Measurements from ENCODE around the gene IL20RB. TPM values are rescaled to one million over a fixed set of nuclear protein-coding genes. Genes with fewer than 3 reads are reported as not detected.

The IL20RB gene
- total RNA-seq, 2 experiments from 2014 or later: 1.5 to 2.2 TPM

- H3K27me3 Mint-ChIP-seq: no peaks in the 10 kb centered on the region
- peaks cover 42% of the 10 kb centered on the region for H3K36me3 Mint-ChIP-seq (ENCODE audit: low read depth)
- intact Hi-C loops (cut with DNase I, micrococcal nuclease): no loop called here
- DNase-seq (no peak), ATAC-seq (ENCODE audit: poor library complexity) (no peak)
- H3K4me1 ChIP-seq (ENCODE audit: insufficient read depth, low read length): peaks cover 7% of the 10 kb centered on the region
- H3K27me3 ChIP-seq (ENCODE audit: control insufficient read depth in 1 of 2, insufficient read depth in 2 of 2, low read length in 2 of 2): no peaks in the 10 kb centered on the region
- H3K27ac Mint-ChIP-seq: no peak overlapping the region
- H3K4me3 ChIP-seq (ENCODE audit: low read length): no peak overlapping the region
- TF ChIP-seq, protein P1, sequence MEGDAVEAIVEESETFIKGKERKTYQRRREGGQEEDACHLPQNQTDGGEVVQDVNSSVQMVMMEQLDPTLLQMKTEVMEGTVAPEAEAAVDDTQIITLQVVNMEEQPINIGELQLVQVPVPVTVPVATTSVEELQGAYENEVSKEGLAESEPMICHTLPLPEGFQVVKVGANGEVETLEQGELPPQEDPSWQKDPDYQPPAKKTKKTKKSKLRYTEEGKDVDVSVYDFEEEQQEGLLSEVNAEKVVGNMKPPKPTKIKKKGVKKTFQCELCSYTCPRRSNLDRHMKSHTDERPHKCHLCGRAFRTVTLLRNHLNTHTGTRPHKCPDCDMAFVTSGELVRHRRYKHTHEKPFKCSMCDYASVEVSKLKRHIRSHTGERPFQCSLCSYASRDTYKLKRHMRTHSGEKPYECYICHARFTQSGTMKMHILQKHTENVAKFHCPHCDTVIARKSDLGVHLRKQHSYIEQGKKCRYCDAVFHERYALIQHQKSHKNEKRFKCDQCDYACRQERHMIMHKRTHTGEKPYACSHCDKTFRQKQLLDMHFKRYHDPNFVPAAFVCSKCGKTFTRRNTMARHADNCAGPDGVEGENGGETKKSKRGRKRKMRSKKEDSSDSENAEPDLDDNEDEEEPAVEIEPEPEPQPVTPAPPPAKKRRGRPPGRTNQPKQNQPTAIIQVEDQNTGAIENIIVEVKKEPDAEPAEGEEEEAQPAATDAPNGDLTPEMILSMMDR (IDR thresholded peaks at IDR 0.05): no peak
- peaks cover 29% of the 10 kb centered on the region for H3K4me1 Mint-ChIP-seq (ENCODE audit: low read depth)
- CTCF ChIA-PET: interaction anchor here (1.0 kb wide), 1 partner anchor 195 kb away, joined by 3 read pairs; the partner anchor contains the start of gene STAG1
- no peak overlapping the region for H3K4me3 Mint-ChIP-seq
- H3K9me3 Mint-ChIP-seq: no peaks in the 10 kb centered on the region
- H3K36me3 ChIP-seq (ENCODE audit: insufficient read depth, low read length): peaks cover 22% of the 10 kb centered on the region
- H3K9me3 ChIP-seq (ENCODE audit: control insufficient read depth in 1 of 2, insufficient read depth in 1 of 2, low read length in 2 of 2): no peaks in the 10 kb centered on the region
- POLR2A ChIA-PET: interaction anchor here (0.6 to 1.3 kb wide), 3 partner anchors 27 to 85 kb away, joined by 3 to 5 read pairs (median 4); partner anchors contain the start of gene NCK1
- H3K27ac ChIP-seq (ENCODE audit: low read depth in 1 of 2, low read length in 2 of 2): no peak overlapping the region
These were observed 10.8 kb upstream of the IL20RB start for GRCh38 chr3:136946978-136947377.

GRCh38 chr3:136947477-136947876 is 10.3 kb upstream of the IL20RB start:
- H3K27ac ChIP-seq (ENCODE audit: low read depth in 1 of 2, low read length in 2 of 2): no peak overlapping the region
- TF ChIP-seq, protein P1 (IDR thresholded peaks at IDR 0.05): no peak
- H3K4me1 ChIP-seq (ENCODE audit: insufficient read depth, low read length): peaks cover 5% of the 10 kb centered on the region
- Mint-ChIP-seq H3K27me3 (no peaks in the 10 kb centered on the region), H3K4me1 (ENCODE audit: low read depth) (peaks cover 24% of the 10 kb centered on the region), H3K36me3 (ENCODE audit: low read depth) (peaks cover 42% of the 10 kb centered on the region), H3K4me3 (no peak overlapping the region), H3K27ac (no peak overlapping the region), H3K9me3 (no peaks in the 10 kb centered on the region)
- intact Hi-C loops (cut with DNase I, micrococcal nuclease): no loop called here
- DNase-seq (no peak), ATAC-seq (ENCODE audit: poor library complexity) (no peak)
- no peaks in the 10 kb centered on the region for H3K27me3 ChIP-seq (ENCODE audit: control insufficient read depth in 1 of 2, insufficient read depth in 2 of 2, low read length in 2 of 2)
- POLR2A ChIA-PET: interaction anchor here (0.6 to 1.2 kb wide), 3 partner anchors 28 to 86 kb away, joined by 3 to 5 read pairs (median 4); partner anchors contain the start of gene NCK1
- no peak overlapping the region for H3K4me3 ChIP-seq (ENCODE audit: low read length)
- H3K9me3 ChIP-seq (ENCODE audit: control insufficient read depth in 1 of 2, insufficient read depth in 1 of 2, low read length in 2 of 2): no peaks in the 10 kb centered on the region
- CTCF ChIA-PET: interaction anchor here (1.0 kb wide), 2 partner anchors 67 to 195 kb away, joined by 3 read pairs; partner anchors contain the start of gene STAG1
- H3K36me3 ChIP-seq (ENCODE audit: insufficient read depth, low read length): peaks cover 22% of the 10 kb centered on the region

DNA sequence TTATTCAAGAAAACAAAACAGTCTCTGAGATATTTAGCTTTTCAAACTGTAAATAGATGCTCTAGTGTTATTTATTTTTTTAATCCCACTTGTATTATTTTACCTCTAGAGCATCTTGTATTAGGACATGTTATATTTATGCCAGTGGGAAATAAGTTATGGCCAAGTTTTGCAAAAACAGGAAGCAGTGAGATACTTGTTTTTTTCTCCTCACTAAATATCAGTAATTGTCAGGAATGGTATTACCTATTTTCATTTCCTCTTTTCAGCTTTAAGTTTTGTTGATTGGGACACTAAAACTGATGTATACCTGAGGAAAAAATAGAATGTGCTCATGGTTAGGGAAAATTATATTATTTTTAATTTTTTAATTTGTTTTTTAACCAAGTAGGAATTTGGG is 8.6 kb upstream of the IL20RB start:
- Histone ChIP-seq H3K36me3 (ENCODE audit: insufficient read depth, low read length) (peaks cover 22% of the 10 kb centered on the region), H3K4me1 (ENCODE audit: insufficient read depth, low read length) (no peaks in the 10 kb centered on the region), H3K27ac (ENCODE audit: low read depth in 1 of 2, low read length in 2 of 2) (no peak overlapping the region), H3K27me3 (ENCODE audit: control insufficient read depth in 1 of 2, insufficient read depth in 2 of 2, low read length in 2 of 2) (no peaks in the 10 kb centered on the region), H3K4me3 (ENCODE audit: low read length) (no peak overlapping the region), H3K9me3 (ENCODE audit: control insufficient read depth in 1 of 2, insufficient read depth in 1 of 2, low read length in 2 of 2) (no peaks in the 10 kb centered on the region)
- ATAC-seq (ENCODE audit: poor library complexity): no peak
- Mint-ChIP-seq H3K27me3 (no peaks in the 10 kb centered on the region), H3K36me3 (ENCODE audit: low read depth) (peaks cover 36% of the 10 kb centered on the region), H3K27ac (no peak overlapping the region), H3K4me3 (no peak overlapping the region), H3K9me3 (no peaks in the 10 kb centered on the region), H3K4me1 (ENCODE audit: low read depth) (peaks cover 9% of the 10 kb centered on the region)
- intact Hi-C loops (cut with DNase I, micrococcal nuclease): no loop called here
- ChIA-PET CTCF (no interaction called here), POLR2A (no interaction called here)
- TF ChIP-seq, protein P1 (IDR thresholded peaks at IDR 0.05): no peak
- DNase-seq: no peak

Data from CD4-positive, alpha-beta T cell (primary cell).